Measurements from ENCODE around the gene GRIN1.
A peak's percentile ranks its signal among the peaks of the same experiment; 100 is the strongest.

Gene GRIN1

DNA sequence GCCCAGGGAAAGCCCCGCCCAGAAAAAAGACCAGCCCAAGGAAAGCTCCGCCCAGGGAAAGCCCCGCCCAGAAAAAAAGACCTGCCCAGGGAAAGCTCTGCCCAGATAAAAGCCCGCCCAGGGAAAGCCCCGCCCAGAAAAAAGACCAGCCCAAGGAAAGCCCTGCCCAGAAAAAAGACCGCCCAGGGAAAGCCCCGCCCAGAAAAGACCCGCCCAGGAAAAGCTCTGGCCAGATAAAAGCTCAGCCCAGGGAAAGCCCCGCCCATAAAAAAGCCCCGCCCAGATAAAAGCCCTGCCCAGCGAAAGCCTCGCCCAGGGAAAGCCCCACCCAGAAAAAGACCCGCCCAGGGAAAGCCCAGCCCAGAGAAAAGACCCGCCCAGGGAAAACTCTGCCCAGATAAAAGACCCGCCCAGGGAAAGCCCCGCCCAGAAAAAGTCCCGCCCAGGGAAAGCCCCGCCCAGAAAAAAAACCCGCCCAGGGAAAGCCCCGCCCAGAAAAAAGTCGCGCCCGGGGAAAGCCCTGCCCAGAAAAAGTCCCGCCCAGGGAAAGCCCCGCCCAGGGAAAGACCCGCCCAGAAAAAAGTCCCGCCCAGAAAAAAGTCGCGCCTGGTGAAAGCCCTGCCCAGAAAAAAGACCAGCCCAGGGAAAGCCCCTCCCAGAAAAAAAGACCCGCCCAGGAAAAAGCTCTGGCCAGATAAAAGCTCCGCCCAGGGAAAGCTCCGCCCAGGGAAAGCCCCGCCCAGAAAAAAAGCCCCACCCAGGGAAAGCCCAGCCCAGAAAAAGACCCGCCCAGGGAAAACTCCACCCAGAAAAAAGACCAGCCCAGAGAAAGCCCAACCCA lies 11.9 kb downstream of the GRIN1 start:
- no peaks in the 10 kb centered on the region for H3K27me3 ChIP-seq (replicated peaks; ENCODE audit: control insufficient read depth, insufficient read depth, low read length)
- TF ChIP-seq, protein P1, sequence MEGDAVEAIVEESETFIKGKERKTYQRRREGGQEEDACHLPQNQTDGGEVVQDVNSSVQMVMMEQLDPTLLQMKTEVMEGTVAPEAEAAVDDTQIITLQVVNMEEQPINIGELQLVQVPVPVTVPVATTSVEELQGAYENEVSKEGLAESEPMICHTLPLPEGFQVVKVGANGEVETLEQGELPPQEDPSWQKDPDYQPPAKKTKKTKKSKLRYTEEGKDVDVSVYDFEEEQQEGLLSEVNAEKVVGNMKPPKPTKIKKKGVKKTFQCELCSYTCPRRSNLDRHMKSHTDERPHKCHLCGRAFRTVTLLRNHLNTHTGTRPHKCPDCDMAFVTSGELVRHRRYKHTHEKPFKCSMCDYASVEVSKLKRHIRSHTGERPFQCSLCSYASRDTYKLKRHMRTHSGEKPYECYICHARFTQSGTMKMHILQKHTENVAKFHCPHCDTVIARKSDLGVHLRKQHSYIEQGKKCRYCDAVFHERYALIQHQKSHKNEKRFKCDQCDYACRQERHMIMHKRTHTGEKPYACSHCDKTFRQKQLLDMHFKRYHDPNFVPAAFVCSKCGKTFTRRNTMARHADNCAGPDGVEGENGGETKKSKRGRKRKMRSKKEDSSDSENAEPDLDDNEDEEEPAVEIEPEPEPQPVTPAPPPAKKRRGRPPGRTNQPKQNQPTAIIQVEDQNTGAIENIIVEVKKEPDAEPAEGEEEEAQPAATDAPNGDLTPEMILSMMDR (IDR thresholded peaks at IDR 0.05; ENCODE audit: insufficient read depth, low read length, poor library complexity, severe bottlenecking) = no peak
- DNase-seq (ENCODE audit: extremely low read depth, insufficient read length) = peak; percentile 81
- H3K4me3 ChIP-seq (replicated peaks; ENCODE audit: low read depth, low read length) = no peak overlapping the region
- no peaks in the 10 kb centered on the region for H3K36me3 ChIP-seq (ENCODE audit: control insufficient read depth, insufficient read depth, low read length)

DNA sequence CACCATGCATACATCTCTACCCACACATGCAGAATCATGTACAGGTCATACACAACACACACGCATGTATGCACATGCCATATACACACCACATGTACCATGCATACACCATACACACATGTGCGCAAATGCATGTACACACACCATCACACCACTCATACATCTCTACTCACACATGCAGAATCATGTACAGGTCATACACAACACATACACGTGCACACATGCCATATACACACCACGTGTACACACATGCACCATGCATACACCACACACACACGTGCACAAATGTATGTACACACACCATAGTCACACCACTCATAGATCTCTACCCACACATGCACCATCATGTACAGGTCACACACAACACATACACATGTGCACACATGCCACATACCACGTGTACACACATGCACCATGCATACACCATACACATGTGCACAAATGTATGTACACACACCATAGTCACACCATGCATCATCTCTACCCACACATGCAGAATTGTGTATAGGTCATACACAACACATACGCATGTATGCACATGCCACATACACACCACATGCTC lies 14.0 kb downstream of the GRIN1 start:
- no peak for DNase-seq (ENCODE audit: extremely low read depth, insufficient read length)

DNA sequence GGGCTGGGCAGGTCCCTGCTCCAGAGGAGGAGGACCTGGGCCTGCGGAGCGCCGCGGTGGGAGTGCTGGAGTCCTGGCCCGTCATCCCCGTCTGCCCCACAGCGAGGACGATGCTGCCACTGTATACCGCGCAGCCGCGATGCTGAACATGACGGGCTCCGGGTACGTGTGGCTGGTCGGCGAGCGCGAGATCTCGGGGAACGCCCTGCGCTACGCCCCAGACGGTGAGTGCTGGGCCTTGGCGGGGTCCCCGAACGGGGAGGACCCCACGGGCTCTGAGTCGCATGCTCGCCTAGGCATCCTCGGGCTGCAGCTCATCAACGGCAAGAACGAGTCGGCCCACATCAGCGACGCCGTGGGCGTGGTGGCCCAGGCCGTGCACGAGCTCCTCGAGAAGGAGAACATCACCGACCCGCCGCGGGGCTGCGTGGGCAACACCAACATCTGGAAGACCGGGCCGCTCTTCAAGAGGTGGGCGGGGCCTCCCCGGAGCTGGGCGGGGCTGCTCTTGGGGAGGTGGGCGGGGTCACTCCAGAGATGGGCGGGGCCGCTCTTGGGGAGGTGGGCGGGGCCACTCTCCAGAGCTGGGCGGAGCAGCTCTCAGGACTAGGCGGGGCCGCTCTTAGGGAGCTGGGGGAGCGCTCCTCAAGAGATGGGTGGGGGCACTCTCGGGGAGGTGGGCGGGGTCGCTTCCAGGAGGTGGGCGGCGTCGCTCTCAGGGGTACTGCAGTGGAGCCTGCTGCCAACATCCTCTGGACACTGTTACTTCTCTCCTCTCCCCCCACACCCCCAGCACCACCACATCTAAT lies 17.8 kb downstream of the GRIN1 start:
- peak overlapping the region; percentile 43 for H3K4me3 ChIP-seq (replicated peaks; ENCODE audit: low read depth, low read length)
- DNase-seq (ENCODE audit: extremely low read depth, insufficient read length) = peak; percentile 82
- no peaks in the 10 kb centered on the region for H3K27me3 ChIP-seq (replicated peaks; ENCODE audit: control insufficient read depth, insufficient read depth, low read length)
- no peaks in the 10 kb centered on the region for H3K36me3 ChIP-seq (ENCODE audit: control insufficient read depth, insufficient read depth, low read length)
- TF ChIP-seq, protein P1 (IDR thresholded peaks at IDR 0.05; ENCODE audit: insufficient read depth, low read length, poor library complexity, severe bottlenecking) = no peak

More for the DNA sequence above, 14.0 kb downstream of the GRIN1 start:
- no peak overlapping the region for H3K4me3 ChIP-seq (replicated peaks; ENCODE audit: low read depth, low read length)
- no peaks in the 10 kb centered on the region for H3K27me3 ChIP-seq (replicated peaks; ENCODE audit: control insufficient read depth, insufficient read depth, low read length)
- no peaks in the 10 kb centered on the region for H3K36me3 ChIP-seq (ENCODE audit: control insufficient read depth, insufficient read depth, low read length)
- TF ChIP-seq, protein P1 (IDR thresholded peaks at IDR 0.05; ENCODE audit: insufficient read depth, low read length, poor library complexity, severe bottlenecking) = no peak

DNA sequence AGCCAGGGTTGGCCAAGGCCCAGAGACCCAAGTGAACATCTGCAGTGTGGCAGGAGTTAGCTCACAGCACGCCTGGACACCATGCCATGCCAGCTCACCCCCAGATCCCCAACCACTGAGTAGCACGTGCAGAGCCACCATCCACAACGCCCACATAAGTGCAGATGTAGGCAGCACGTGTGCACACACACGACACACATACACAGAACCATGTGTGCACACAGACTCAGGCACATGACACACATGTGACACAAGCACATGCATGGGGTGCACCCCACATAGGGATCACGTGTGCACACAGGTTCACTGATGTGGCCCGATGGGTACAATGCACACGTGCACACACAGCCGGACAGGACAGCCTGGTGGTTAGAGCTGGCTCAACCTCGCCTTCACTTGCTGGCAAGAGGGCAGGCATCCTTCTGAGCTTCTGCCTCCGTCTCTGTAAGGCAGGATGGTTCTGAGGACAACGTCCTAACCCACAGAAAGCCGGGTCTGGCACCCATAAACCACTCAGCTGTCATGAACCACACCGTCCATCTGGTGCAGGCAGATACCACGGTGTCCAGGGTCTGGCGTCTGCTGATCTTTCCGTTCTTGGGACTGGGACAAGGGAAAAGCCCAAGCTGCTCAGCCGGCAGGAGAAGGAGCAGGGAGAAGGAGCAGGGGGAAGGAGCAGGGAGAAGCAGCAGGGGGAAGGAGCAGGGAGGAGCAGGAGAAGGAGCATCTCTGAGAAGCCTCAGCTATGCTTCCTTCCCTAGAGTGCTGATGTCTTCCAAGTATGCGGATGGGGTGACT lies 18.9 kb downstream of the GRIN1 start:
- Histone ChIP-seq H3K36me3 (ENCODE audit: control insufficient read depth, insufficient read depth, low read length) (no peaks in the 10 kb centered on the region), H3K27me3 (replicated peaks; ENCODE audit: control insufficient read depth, insufficient read depth, low read length) (no peaks in the 10 kb centered on the region), H3K4me3 (replicated peaks; ENCODE audit: low read depth, low read length) (no peak overlapping the region)
- DNase-seq (ENCODE audit: extremely low read depth, insufficient read length) = no peak
- TF ChIP-seq, protein P1 (IDR thresholded peaks at IDR 0.05; ENCODE audit: insufficient read depth, low read length, poor library complexity, severe bottlenecking) = no peak

DNA sequence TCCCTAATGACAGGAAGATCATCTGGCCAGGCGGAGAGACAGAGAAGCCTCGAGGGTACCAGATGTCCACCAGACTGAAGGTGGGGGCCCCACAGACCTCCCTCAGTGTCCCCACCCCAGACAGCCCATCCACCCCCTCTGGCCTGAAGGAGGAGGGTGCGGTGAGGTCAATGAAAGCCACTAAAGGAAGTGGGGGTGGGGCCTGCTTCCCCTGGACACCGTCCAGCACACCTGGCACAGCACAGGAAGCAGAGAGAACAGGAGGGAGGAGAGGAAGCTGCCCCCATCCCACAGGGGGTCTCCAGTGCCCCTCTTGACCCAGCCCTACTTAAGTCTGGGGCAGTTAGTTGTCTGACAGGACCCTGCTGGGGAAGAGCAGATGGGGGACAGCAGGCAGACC lies 19.7 kb downstream of the GRIN1 start:
- Histone ChIP-seq H3K27me3 (replicated peaks; ENCODE audit: control insufficient read depth, insufficient read depth, low read length) (no peaks in the 10 kb centered on the region), H3K36me3 (ENCODE audit: control insufficient read depth, insufficient read depth, low read length) (no peaks in the 10 kb centered on the region), H3K4me3 (replicated peaks; ENCODE audit: low read depth, low read length) (no peak overlapping the region)
- TF ChIP-seq, protein P1 (IDR thresholded peaks at IDR 0.05; ENCODE audit: insufficient read depth, low read length, poor library complexity, severe bottlenecking) = no peak
- no peak for DNase-seq (ENCODE audit: extremely low read depth, insufficient read length)
